NCI-H2029 (cell line): Measurements from ENCODE around the gene TAF9B.
"Not testable (repeated sequence)": the region's sequence is repeated elsewhere in the genome, so short reads cannot be mapped to it uniquely, and the experiment has no call there.

Experiments
- DNase-seq: peaks from one replicate; lab custom pipeline; 2025; lab: John Stamatoyannopoulos, UW

The TAF9B gene

GRCh38 chrX:78139160-78140123 is at the start of gene TAF9B:
TAF9B (minus strand) TSS chrX:78139650; CDS start chrX:78139611, 39 bp downstream.
- DNase-seq = peak; percentile 63

- DNase-seq = no peak
Measured at GRCh38 chrX:78182881-78183280, 43.4 kb upstream of the TAF9B start.

GRCh38 chrX:78181307-78181706 is 41.9 kb upstream of the TAF9B start:
- DNase-seq = no peak

- no peak for DNase-seq
Measured at GRCh38 chrX:78168065-78168464, 28.6 kb upstream of the TAF9B start.

- DNase-seq = no peak
Measured at GRCh38 chrX:78165425-78165824, 26.0 kb upstream of the TAF9B start.

- not testable (repeated sequence) for DNase-seq
Measured at GRCh38 chrX:78163175-78163574, 23.7 kb upstream of the TAF9B start.

- DNase-seq = not testable (repeated sequence)
Measured at GRCh38 chrX:78160711-78161110, 21.3 kb upstream of the TAF9B start.

- not testable (repeated sequence) for DNase-seq
Measured at GRCh38 chrX:78157846-78158245, 18.4 kb upstream of the TAF9B start.

GRCh38 chrX:78157373-78157772 is 17.9 kb upstream of the TAF9B start:
- DNase-seq = not testable (repeated sequence)

- not testable (repeated sequence) for DNase-seq
Measured at GRCh38 chrX:78147002-78147540, 7.6 kb upstream of the TAF9B start.

GRCh38 chrX:78140206-78140605 is 756 bp upstream of the TAF9B start:
- no peak for DNase-seq

GRCh38 chrX:78133238-78133960 is 6.1 kb downstream of the TAF9B start:
- no peak for DNase-seq

GRCh38 chrX:78131117-78131516 is 8.3 kb downstream of the TAF9B start:
- no peak for DNase-seq

- DNase-seq = no peak
Measured at GRCh38 chrX:78130396-78130795, 9.1 kb downstream of the TAF9B start.

GRCh38 chrX:78129714-78130113 is 9.7 kb downstream of the TAF9B start:
- DNase-seq = no peak

- DNase-seq = not testable (repeated sequence)
Measured at GRCh38 chrX:78125781-78126180, 13.7 kb downstream of the TAF9B start.

GRCh38 chrX:78125148-78125547 is 14.3 kb downstream of the TAF9B start:
- DNase-seq = no peak

GRCh38 chrX:78124307-78124706 is 15.1 kb downstream of the TAF9B start:
- DNase-seq = no peak

- no peak for DNase-seq
Measured at GRCh38 chrX:78123190-78123589, 16.3 kb downstream of the TAF9B start.

GRCh38 chrX:78119521-78120227 is 19.8 kb downstream of the TAF9B start:
- DNase-seq = no peak

GRCh38 chrX:78118628-78119027 is 20.8 kb downstream of the TAF9B start:
- no peak for DNase-seq

- no peak for DNase-seq
Measured at GRCh38 chrX:78116766-78117165, 22.7 kb downstream of the TAF9B start.
